OCI-LY3 (cell line): ENCODE measurements around the gene ZMAT5.

Experiments used
- H2AFZ ChIP-seq: fragments of 200-600, 300-600 bp; shearing (Covaris generic); 2 replicates; pipeline ENCODE4 v1.6.0; 2014; ENCODE audit warnings: antibody characterized with exemption, low read depth, low read length
- H3K27ac ChIP-seq: fragments of 200-600, 300-600 bp; sonication (generic); 2 replicates; pipeline ENCODE4 v1.5.1; 2014; ENCODE audit warnings: mild to moderate bottlenecking, low read length, moderate library complexity, mixed read lengths
- H3K27me3 ChIP-seq: fragments of 200-600, 300-600 bp; sonication (generic); 2 replicates; pipeline ENCODE4 v1.6.1; 2014; ENCODE audit warnings: low read depth, low read length, mixed read lengths
- H3K36me3 ChIP-seq: fragments of 200-600, 300-600 bp; sonication (generic); replicated peaks from 2 replicates; pipeline ENCODE3; 2014; ENCODE audit warnings: low read depth, low read length, mixed read lengths
- H3K4me1 ChIP-seq: fragments of 300-600, 200-600 bp; sonication (generic); 2 replicates; pipeline ENCODE4 v1.6.1; 2014; ENCODE audit warnings: low read length, mixed read lengths
- H3K4me2 ChIP-seq: fragments of 200-600, 300-600 bp; sonication (generic); 2 replicates; pipeline ENCODE4 v1.6.1; 2014; ENCODE audit warnings: low read length, mixed read lengths
- H3K4me3 ChIP-seq: fragments of 300-600, 200-600 bp; sonication (generic); 2 replicates; pipeline ENCODE4 v1.5.1; 2014; ENCODE audit warnings: antibody characterized with exemption, mild to moderate bottlenecking, low read length, moderate library complexity
- H3K79me2 ChIP-seq: fragments of 300-600, 200-600 bp; shearing (Covaris generic); 2 replicates; pipeline ENCODE4 v1.6.1; 2014; ENCODE audit warnings: mild to moderate bottlenecking, low read length, mixed read lengths
- H3K9ac ChIP-seq: fragments of 300-600, 200-600 bp; shearing (Covaris generic); 2 replicates; pipeline ENCODE4 v1.6.0; 2014; ENCODE audit warnings: mild to moderate bottlenecking, low read length, moderate library complexity
- H3K9me3 ChIP-seq: fragments of 200-600, 300-600 bp; shearing (Covaris generic); 2 replicates; pipeline ENCODE4 v1.6.1; 2014; ENCODE audit warnings: low read length, mixed read lengths; ENCODE audit not compliant: insufficient read depth
- H4K20me1 ChIP-seq: fragments of 200-600, 300-600 bp; sonication (generic); 2 replicates; pipeline ENCODE4 v1.6.1; 2016; ENCODE audit warnings: low read length, mixed read lengths; ENCODE audit not compliant: insufficient read depth
- EZH2phosphoT487 ChIP-seq: fragments of 200-600 bp; shearing (Covaris generic); IDR thresholded peaks from 2 replicates; pipeline ENCODE4 v1.6.1; 2018; ENCODE audit warnings: antibody characterized with exemption, mixed run types, low read depth
- TF ChIP-seq, protein P1 (sequence below): fragments of 200-600, 300-600 bp; sonication (generic); IDR thresholded peaks from 2 replicates; pipeline ENCODE4 v1.5.1; 2014; ENCODE audit warnings: antibody characterized with exemption, low read length, low read depth

ZMAT5 gene

DNA sequence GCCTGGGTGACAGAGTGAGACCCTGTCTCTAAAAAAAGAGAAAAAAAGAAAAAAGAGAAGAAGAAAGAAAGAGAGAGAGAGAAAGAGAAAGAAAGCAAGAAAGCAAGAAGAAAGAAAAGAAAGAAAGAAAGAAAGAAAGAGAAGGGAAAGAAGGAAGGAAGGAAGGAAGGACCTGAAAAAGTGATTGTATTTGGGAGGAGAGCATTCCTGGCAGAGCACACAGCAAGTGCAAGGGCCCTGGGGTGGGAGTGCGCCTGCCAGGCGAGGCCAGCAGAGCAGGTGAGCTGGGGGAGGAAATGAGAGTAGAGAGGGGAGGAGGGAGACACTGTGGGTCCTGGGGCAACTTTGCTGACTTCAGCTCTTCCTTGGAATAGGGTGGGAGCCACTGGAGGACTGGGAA is 54.7 kb downstream of the ZMAT5 start:
- TF ChIP-seq, protein P1, sequence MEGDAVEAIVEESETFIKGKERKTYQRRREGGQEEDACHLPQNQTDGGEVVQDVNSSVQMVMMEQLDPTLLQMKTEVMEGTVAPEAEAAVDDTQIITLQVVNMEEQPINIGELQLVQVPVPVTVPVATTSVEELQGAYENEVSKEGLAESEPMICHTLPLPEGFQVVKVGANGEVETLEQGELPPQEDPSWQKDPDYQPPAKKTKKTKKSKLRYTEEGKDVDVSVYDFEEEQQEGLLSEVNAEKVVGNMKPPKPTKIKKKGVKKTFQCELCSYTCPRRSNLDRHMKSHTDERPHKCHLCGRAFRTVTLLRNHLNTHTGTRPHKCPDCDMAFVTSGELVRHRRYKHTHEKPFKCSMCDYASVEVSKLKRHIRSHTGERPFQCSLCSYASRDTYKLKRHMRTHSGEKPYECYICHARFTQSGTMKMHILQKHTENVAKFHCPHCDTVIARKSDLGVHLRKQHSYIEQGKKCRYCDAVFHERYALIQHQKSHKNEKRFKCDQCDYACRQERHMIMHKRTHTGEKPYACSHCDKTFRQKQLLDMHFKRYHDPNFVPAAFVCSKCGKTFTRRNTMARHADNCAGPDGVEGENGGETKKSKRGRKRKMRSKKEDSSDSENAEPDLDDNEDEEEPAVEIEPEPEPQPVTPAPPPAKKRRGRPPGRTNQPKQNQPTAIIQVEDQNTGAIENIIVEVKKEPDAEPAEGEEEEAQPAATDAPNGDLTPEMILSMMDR: no peak
- no peak for TF ChIP-seq EZH2phosphoT487
- no peaks in the 10 kb centered on the region for H3K79me2 ChIP-seq
- H4K20me1 ChIP-seq: peaks cover 12% of the 10 kb centered on the region; the same call in 1 of the 2 replicates

DNA sequence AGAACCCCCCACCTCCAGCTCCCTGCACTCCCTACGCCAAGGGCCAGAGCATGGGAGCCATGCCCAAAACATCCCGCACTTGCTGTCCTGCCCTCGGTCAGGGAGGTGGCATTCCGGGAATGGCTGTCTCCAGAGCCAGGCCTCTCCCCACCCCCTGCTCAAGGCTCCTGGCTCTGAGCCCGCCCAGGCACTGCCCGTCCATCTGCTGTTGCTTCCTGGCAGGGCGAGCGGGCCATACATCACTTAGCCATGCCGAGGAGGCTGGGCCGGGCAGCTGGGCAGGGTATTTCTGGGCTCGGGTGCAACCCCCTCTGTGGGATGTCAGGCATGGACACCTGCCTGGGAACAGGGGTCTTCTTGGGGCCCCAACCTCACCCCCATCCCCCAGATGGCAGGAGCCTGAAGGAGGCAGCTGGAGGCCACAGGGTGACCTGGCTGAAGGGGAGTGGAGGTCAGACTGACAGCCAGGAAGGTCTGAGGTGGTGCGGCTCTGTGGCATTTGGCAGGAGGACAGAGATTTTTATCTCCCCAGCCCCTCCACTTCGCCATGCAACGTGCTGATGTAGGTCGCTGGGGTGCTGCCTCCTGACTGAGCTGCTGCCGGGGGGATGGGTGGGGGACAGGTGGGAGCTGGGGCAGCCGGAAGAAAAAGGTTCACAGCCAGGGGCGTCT is 55.7 kb downstream of the ZMAT5 start:
- H3K4me2 ChIP-seq: no peak overlapping the region
- H3K4me1 ChIP-seq: 0 out of 2 replicates have a peak, but pooled peaks cover 2% of the 10 kb centered on the region
- 0 out of 2 replicates have a peak, but pooled peaks cover 10% of the 10 kb centered on the region for H3K27me3 ChIP-seq
- H3K79me2 ChIP-seq: no peaks in the 10 kb centered on the region
- H2AFZ ChIP-seq: no peak overlapping the region
- no peak overlapping the region for H3K4me3 ChIP-seq
- no peaks in the 10 kb centered on the region for H3K9me3 ChIP-seq
- no peak overlapping the region for H3K27ac ChIP-seq
- no peaks in the 10 kb centered on the region for H3K36me3 ChIP-seq
- peaks cover 10% of the 10 kb centered on the region; the same call in 1 of the 2 replicates for H4K20me1 ChIP-seq
- no peak overlapping the region for H3K9ac ChIP-seq
- TF ChIP-seq EZH2phosphoT487: no peak
- TF ChIP-seq, protein P1: no peak

More for the DNA sequence above, 54.7 kb downstream of the ZMAT5 start:
- Histone ChIP-seq H2AFZ (no peak overlapping the region), H3K4me2 (no peak overlapping the region), H3K9ac (no peak overlapping the region), H3K27ac (no peak overlapping the region), H3K4me1 (0 out of 2 replicates have a peak, but pooled peaks cover 2% of the 10 kb centered on the region), H3K9me3 (no peaks in the 10 kb centered on the region), H3K4me3 (no peak overlapping the region), H3K36me3 (no peaks in the 10 kb centered on the region), H3K27me3 (0 out of 2 replicates have a peak, but pooled peaks cover 10% of the 10 kb centered on the region)

DNA sequence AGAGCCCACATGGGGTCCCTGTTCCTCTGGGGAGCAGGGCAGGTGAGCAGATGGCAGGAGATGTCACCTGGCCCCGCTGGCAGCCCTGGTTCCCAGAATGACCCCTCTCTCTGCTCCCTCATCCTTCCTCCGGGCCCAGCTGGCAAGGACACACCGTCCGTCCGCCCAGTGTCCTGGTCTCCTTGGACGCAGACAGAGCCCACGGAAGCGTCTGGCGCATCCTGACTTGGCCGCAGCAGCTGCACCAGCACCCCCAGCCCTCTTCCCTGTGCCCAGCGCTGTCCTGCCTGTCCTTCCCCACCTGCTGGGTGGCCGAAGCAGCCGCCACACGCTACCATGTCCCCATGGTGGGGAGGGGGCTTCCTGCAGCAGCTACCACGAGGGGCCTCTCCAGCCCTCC is 56.6 kb downstream of the ZMAT5 start:
- H3K4me2 ChIP-seq: no peak overlapping the region
- H3K9ac ChIP-seq: no peak overlapping the region
- no peak overlapping the region for H2AFZ ChIP-seq
- H3K36me3 ChIP-seq: no peaks in the 10 kb centered on the region
- H3K4me3 ChIP-seq: no peak overlapping the region
- H3K27ac ChIP-seq: no peak overlapping the region
- 0 out of 2 replicates have a peak, but pooled peaks cover 10% of the 10 kb centered on the region for H3K27me3 ChIP-seq
- H3K4me1 ChIP-seq: 0 out of 2 replicates have a peak, but pooled peaks cover 2% of the 10 kb centered on the region
- H3K79me2 ChIP-seq: no peaks in the 10 kb centered on the region
- TF ChIP-seq, protein P1: no peak
- TF ChIP-seq EZH2phosphoT487: no peak
- peaks cover 10% of the 10 kb centered on the region; the same call in 1 of the 2 replicates for H4K20me1 ChIP-seq
- H3K9me3 ChIP-seq: no peaks in the 10 kb centered on the region

DNA sequence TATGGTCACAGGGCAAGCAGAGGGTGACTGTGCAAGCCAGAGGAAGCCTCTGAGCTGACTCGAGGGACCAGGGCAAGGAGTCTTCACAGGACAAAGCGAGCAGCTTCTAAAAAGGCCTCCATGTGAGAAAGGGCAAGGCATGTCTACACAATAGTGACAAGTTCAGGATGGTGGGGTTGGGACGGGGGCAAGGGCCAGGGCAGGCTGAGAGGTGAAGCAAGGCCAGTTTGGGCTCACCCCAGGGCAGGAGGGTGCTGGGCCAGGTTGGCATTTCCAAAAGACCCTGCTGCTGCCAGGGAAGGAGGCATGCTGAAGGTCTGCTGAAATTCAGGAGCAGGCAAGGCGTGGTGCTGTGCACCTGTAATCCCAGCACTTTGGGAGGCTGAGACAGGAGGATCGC is 59.3 kb downstream of the ZMAT5 start:
- Histone ChIP-seq H3K27me3 (peaks cover 13% of the 10 kb centered on the region), H3K4me1 (peaks cover 15% of the 10 kb centered on the region), H2AFZ (no peak overlapping the region), H3K36me3 (no peaks in the 10 kb centered on the region), H3K9ac (no peak overlapping the region), H3K9me3 (no peaks in the 10 kb centered on the region), H3K4me3 (no peak overlapping the region), H4K20me1 (no peaks in the 10 kb centered on the region), H3K79me2 (no peaks in the 10 kb centered on the region), H3K4me2 (no peak overlapping the region), H3K27ac (no peak overlapping the region)
- no peak for TF ChIP-seq EZH2phosphoT487
- TF ChIP-seq, protein P1: no peak
